Right kidney (tissue), 1 donor: ENCODE results near the gene NPTN.

Experiments used
- DNase-seq: peaks from one replicate; pipeline ENCODE4 v3.0.0-alpha.2; 2016

Gene NPTN

DNA sequence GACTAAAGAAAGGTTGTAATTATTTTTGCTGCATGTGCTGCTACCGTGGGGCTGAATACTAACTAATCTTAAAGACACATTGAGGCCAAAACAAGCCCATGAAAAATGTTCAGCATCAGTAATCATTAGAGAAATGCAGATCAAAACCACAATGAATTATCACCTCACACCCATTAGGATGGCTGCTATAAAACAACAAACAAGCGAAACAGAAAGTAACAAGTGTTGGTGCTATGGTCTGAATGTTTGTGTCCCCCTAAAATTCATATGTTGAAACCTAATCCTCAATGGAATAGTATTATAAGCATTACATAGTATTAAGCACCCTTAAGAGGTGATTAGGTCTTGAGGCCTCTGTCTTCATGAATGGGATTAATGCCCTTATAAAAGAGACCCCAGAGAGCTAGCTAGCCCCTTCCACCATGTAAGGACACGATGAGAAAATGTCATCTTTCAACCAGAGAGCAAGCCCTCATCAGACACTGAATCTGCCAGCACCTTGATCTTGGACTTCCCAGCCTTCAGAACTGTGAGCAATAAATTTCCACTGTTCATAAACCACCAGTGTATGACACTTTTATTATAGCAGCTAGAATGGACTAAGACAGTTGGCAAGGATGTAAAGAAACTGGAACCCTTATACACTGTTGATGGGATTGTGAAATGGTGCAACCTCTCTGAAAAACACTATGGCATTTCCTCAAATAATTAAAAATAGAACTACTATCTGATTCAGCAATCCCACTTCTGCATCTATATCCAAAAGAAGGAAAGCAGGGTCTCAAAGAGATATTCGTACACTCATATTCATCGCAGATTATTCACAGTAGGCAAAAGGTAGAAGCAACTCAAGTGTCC, 114.1 kb downstream of the NPTN start:
- no peak for DNase-seq

DNA sequence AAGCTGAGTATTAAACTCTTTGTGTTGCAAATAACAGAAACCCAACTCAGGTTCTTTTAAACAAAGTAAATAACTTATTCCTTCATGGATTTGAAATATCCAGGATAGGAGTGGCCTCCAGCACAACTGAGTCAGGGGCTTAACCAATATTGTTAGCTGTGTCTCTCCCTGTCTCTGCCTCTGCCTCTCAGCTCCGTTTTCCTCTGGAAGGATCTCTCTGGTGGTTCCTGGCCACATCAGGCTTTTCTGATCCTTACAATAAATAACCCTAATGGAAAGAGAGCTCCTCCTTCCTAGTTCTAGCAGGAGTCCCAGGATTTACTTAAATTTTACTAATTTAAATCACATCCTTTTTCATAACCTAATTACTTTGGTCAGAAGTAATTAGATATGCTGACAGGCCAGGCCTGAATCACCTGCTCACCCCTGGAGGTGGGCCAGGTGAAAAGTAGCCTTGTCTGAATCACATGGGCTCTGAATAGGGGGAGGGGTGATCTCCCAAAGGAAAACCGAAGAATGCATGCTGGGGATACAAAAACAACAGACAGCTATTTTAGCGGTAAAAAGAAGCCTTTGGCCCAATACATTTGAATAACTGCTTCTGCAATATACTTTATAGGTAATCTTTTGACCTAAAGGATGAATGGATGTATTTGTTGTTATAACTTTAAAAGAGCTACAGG, 114.9 kb downstream of the NPTN start:
- no peak for DNase-seq

DNA sequence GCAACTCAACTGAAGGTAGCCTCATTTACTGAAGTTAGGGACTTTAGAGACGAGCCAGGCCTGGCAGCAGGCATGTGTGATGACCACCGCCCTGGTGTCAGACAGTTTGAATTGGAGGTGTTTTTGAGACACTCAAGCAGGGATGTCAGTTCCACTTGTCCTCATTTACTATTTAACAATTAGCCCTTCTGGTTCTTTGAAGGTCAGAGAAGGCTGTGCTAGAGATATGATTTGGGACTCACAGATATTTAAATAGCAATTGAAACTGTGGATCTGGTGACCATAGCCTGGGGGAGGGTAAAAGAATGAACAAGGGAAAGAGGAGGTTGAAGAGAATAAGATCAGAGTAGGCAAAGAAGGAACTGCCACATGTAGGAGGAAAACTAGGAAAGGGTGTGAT, 115.6 kb downstream of the NPTN start:
- no peak for DNase-seq

DNA sequence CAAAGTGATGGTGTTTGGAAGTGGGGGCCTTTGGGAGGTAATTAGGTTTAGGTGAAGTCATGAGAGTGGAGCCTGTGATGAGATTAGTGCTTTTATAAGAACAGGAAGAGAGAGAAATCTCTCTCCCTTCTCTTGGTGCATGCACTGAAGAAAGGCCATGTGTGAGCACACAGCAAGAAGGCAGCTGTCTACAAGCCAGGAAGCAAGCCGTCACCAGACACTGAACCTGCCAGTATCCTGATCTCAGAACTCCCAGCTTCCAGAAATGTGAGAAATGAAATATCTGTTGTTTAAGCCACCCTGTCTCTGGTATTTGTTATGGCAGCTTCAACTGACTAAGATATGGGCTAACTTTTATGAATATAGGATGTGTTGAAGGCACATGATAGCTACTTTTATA, 117.7 kb downstream of the NPTN start:
- no peak for DNase-seq
